Tibial nerve (tissue), 4 donors: ENCODE measurements around the gene CADPS2.

Experiments
- EP300 ChIP-seq, 2 donors: sonication (generic); formaldehyde crosslinking; IDR thresholded peaks; one replicate each; pipeline ENCODE4 v1.6.1; 2017; ENCODE audit warnings: antibody characterized with exemption in 2 of 2, mild to moderate bottlenecking in 1 of 2
- POLR2A ChIP-seq, 2 donors: fragments of 450-650 bp; IDR thresholded peaks; one replicate each; pipeline ENCODE4 v1.6.1; 2017; ENCODE audit warnings: antibody characterized with exemption in 2 of 2, mild to moderate bottlenecking in 2 of 2, moderate library complexity in 2 of 2
- TF ChIP-seq, protein P1 (sequence below), 5 experiments: fragments of 200-600 bp in 3 of 5; fragments of 450-650 bp in 2 of 5; sonication (generic) in 3 of 5; IDR thresholded peaks; one replicate each; pipeline ENCODE4 v1.5.1; 2016 to 2019; ENCODE audit warnings: antibody characterized with exemption in 5 of 5, mild to moderate bottlenecking in 3 of 5, moderate library complexity in 2 of 5

DNA sequence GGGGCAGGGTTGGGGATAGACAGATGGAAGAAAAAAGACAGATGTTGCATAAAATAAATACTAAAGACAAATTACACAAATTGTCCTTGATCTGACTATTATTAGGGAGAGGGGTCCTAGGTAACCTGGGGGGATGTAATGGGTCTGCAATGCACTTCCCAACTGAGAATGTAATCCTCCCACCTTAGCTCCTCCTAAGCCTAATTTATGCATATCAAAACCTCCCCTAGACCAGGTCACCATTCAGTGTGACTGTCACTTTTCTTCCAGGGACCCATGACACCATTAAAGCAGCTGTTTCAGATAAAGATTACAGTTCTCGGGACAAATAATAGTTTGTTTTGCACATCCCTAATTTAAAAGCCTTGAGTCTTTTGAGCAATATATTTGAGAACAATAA lies 447.8 kb downstream of the CADPS2 start:
- no peak for TF ChIP-seq EP300 (IDR thresholded peaks at IDR 0.05)
- no peak for TF ChIP-seq POLR2A (IDR thresholded peaks at IDR 0.05)
- TF ChIP-seq, protein P1, sequence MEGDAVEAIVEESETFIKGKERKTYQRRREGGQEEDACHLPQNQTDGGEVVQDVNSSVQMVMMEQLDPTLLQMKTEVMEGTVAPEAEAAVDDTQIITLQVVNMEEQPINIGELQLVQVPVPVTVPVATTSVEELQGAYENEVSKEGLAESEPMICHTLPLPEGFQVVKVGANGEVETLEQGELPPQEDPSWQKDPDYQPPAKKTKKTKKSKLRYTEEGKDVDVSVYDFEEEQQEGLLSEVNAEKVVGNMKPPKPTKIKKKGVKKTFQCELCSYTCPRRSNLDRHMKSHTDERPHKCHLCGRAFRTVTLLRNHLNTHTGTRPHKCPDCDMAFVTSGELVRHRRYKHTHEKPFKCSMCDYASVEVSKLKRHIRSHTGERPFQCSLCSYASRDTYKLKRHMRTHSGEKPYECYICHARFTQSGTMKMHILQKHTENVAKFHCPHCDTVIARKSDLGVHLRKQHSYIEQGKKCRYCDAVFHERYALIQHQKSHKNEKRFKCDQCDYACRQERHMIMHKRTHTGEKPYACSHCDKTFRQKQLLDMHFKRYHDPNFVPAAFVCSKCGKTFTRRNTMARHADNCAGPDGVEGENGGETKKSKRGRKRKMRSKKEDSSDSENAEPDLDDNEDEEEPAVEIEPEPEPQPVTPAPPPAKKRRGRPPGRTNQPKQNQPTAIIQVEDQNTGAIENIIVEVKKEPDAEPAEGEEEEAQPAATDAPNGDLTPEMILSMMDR (IDR thresholded peaks at IDR 0.05): no peak
